Endothelial cell of umbilical vein (primary cell): Measurements from ENCODE around the gene DNAH9. TPM values are rescaled to one million over a fixed set of nuclear protein-coding genes. Genes with fewer than 3 reads are reported as not detected.

Source experiments
- BruUV-seq: library from RNA; stranded (reverse); fragments of 400-500 nt; replicated peaks from 2 replicates; lab custom pipeline; 2021; lab: Mats Ljungman, UMichigan
- CTCF ChIA-PET: fragments of 300-600, 350-600 bp; sonication (Branson Sonifier 250); formaldehyde crosslinking; loops from one replicate; lab custom pipeline; 2021; ENCODE audit warnings: antibody characterized with exemption, inconsistent platforms; lab: Charles Lee
- POLR2A ChIA-PET: fragments of 300-600, 350-600 bp; sonication (Branson Sonifier 250); formaldehyde crosslinking; loops from one replicate; lab custom pipeline; 2021; ENCODE audit warnings: antibody characterized with exemption, inconsistent platforms; lab: Charles Lee
- DNase-seq: peaks from one replicate; pipeline ENCODE4 v3.0.0-alpha.2; 2011; ENCODE audit warnings: low read depth, low spot score
- FAIRE-seq: peaks from 2 replicates; lab custom pipeline; 2011; peaks lifted over from hg19 to GRCh38; lab: Jason Lieb, UNC
- H2AFZ ChIP-seq: 2 replicates; pipeline ENCODE4 v1.6.0; 2012; ENCODE audit warnings: low read depth, low read length, control low read depth, inconsistent platforms
- H3K27ac ChIP-seq: 2 replicates; pipeline ENCODE4 v1.5.1; 2011; ENCODE audit warnings: low read depth, mild to moderate bottlenecking, control low read depth, low read length, moderate library complexity; ENCODE audit not compliant: insufficient read depth
- H3K27me3 ChIP-seq, 2 experiments: 2 replicates each; pipeline versions ENCODE4 v1.6.0 to v1.6.1; 2011; ENCODE audit warnings: low read length in 2 of 2, mixed read lengths in 1 of 2; ENCODE audit not compliant: control insufficient read depth in 2 of 2, insufficient read depth in 2 of 2
- H3K36me3 ChIP-seq, 2 experiments: 2 replicates in 1 of 2; 3 replicates in 1 of 2; pipeline ENCODE4 v1.5.1; 2011; ENCODE audit warnings: low read length in 2 of 2, mild to moderate bottlenecking in 1 of 2, moderate library complexity in 1 of 2; ENCODE audit not compliant: control insufficient read depth in 2 of 2, insufficient read depth in 2 of 2; ENCODE audit errors: extremely low read depth in 1 of 2
- H3K4me1 ChIP-seq: 3 replicates; pipeline ENCODE4 v1.5.1; 2011; ENCODE audit warnings: mild to moderate bottlenecking, low read length; ENCODE audit not compliant: control insufficient read depth, insufficient read depth; ENCODE audit errors: extremely low read depth
- H3K4me2 ChIP-seq: 2 replicates; pipeline ENCODE4 v1.6.1; 2011; ENCODE audit warnings: low read length, control low read depth, mixed read lengths; ENCODE audit not compliant: insufficient read depth
- H3K4me3 ChIP-seq, 3 experiments: fragments of 200-600 bp in 1 of 3; sonication (generic), shearing (Covaris generic) in 1 of 3; replicated peaks in 1 of 3; 2 replicates each; pipeline ENCODE4 v1.5.1; 2011 to 2016; ENCODE audit warnings: control low read depth in 3 of 3, low read length in 3 of 3, mild to moderate bottlenecking in 2 of 3, inconsistent platforms in 1 of 3, low read depth in 1 of 3, moderate library complexity in 1 of 3; ENCODE audit not compliant: insufficient read depth in 1 of 3
- H3K79me2 ChIP-seq: 2 replicates; pipeline ENCODE4 v1.6.0; 2012; ENCODE audit warnings: low read length, inconsistent platforms; ENCODE audit not compliant: control insufficient read depth, insufficient read depth
- H3K9ac ChIP-seq: replicated peaks from 2 replicates; pipeline ENCODE3; 2011; ENCODE audit warnings: low read length, control low read depth; ENCODE audit not compliant: insufficient read depth; ENCODE audit errors: extremely low read depth
- H3K9me1 ChIP-seq: replicated peaks from 3 replicates; pipeline ENCODE4 v1.6.0; 2011; ENCODE audit warnings: mild to moderate bottlenecking, low read length; ENCODE audit not compliant: control insufficient read depth, insufficient read depth; ENCODE audit errors: extremely low read depth
- H3K9me3 ChIP-seq: replicated peaks from 2 replicates; pipeline ENCODE4 v1.5.1; 2012; ENCODE audit warnings: low read length, inconsistent platforms; ENCODE audit not compliant: control insufficient read depth, insufficient read depth
- H4K20me1 ChIP-seq: replicated peaks from 2 replicates; pipeline ENCODE3; 2011; ENCODE audit warnings: mild to moderate bottlenecking, low read length; ENCODE audit not compliant: control insufficient read depth, insufficient read depth; ENCODE audit errors: extremely low read depth
- CTCF ChIP-seq, 2 donors: IDR thresholded peaks; 1 replicate in 1 of 2; 2 replicates in 1 of 2; pipeline ENCODE4 v1.5.1; 2011; ENCODE audit warnings: low read length in 2 of 2, mild to moderate bottlenecking in 2 of 2, moderate library complexity in 2 of 2, control low read depth in 1 of 2, inconsistent platforms in 1 of 2, low read depth in 1 of 2; ENCODE audit not compliant: insufficient read depth in 1 of 2; ENCODE audit errors: extremely low read depth in 1 of 2
- EZH2 ChIP-seq: IDR thresholded peaks from 2 replicates; pipeline ENCODE4 v1.6.1; 2012; ENCODE audit warnings: borderline replicate concordance, low read depth, mild to moderate bottlenecking, moderate library complexity, low read length, inconsistent platforms; ENCODE audit not compliant: severe bottlenecking
- FOS ChIP-seq: IDR thresholded peaks from 2 replicates; pipeline ENCODE4 v1.6.1; 2011; ENCODE audit warnings: mild to moderate bottlenecking, low read length, moderate library complexity, borderline replicate concordance; ENCODE audit not compliant: insufficient read depth
- GATA2 ChIP-seq: IDR thresholded peaks from 2 replicates; pipeline ENCODE4 v1.7.0; 2011; ENCODE audit warnings: low read depth, mild to moderate bottlenecking, moderate library complexity, mixed read lengths, low read length; ENCODE audit not compliant: insufficient read length, insufficient read depth
- JUN ChIP-seq: IDR thresholded peaks from 2 replicates; pipeline ENCODE4 v1.6.1; 2011; ENCODE audit warnings: borderline replicate concordance, low read depth; ENCODE audit not compliant: insufficient read length, insufficient read depth
- MAX ChIP-seq: IDR thresholded peaks from 2 replicates; pipeline ENCODE4 v1.6.1; 2011; ENCODE audit not compliant: insufficient read depth, insufficient read length
- MYC ChIP-seq: IDR thresholded peaks from one replicate; pipeline ENCODE4 v1.6.1; 2011; ENCODE audit warnings: mild to moderate bottlenecking, low read depth, low read length
- POLR2A ChIP-seq: IDR thresholded peaks from 2 replicates; pipeline ENCODE4 v1.6.1; 2012; ENCODE audit warnings: low read depth, mild to moderate bottlenecking, control low read depth, low read length
- POLR2AphosphoS5 ChIP-seq: IDR thresholded peaks from 2 replicates; pipeline ENCODE4 v1.6.1; 2012; ENCODE audit warnings: low read depth, mild to moderate bottlenecking, control low read depth, low read length, moderate library complexity; ENCODE audit not compliant: insufficient read depth
- dilution Hi-C: fragments of 300-500 bp; cut with MboI; formaldehyde crosslinking; loops from one replicate; pipeline ENCODE4 v1.15.0; 2019; ENCODE audit warnings: low sequenced_read_pairs; ENCODE audit not compliant: extremely low pct_ligation_motif_present
- intact Hi-C: fragments of 100-400 bp; cut with micrococcal nuclease; formaldehyde crosslinking; loops from one replicate; pipeline ENCODE4 v1.10.0; 2022
- polyA plus RNA-seq, 4 experiments: library from polyadenylated mRNA; depleted of rRNA in 3 of 4; stranded (reverse) in 3 of 4; unstranded in 1 of 4; fragments of >200 nt; gene quantifications; 2 replicates each; pipeline versions ENCODE4 v1.2.1 to v1.2.3, GENCODE V29; 2011 to 2012; ENCODE audit warnings: missing spikeins in 1 of 4
- total RNA-seq: library from RNA; stranded (reverse); gene quantifications from 2 replicates; pipeline ENCODE4 v1.2.3, GENCODE V29; 2021

Gene DNAH9
- total and polyA plus RNA-seq, 2 donors (not counting 3 experiments of a cell fraction or from before 2014, with no cell fraction given), result not detected

GRCh38 chr17:11628831-11629230, 30.6 kb downstream of the DNAH9 start:
- BruUV-seq, result no TSS peak
- Histone ChIP-seq H3K27ac (no peak overlapping the region), H3K9me3 (peaks cover 4% of the 10 kb centered on the region), H2AFZ (no peak overlapping the region), H3K9ac (no peak overlapping the region), H3K4me2 (no peak overlapping the region), H3K79me2 (no peaks in the 10 kb centered on the region), H3K36me3 (no peaks in the 10 kb centered on the region), H3K4me3 (no peak overlapping the region), H3K9me1 (no peaks in the 10 kb centered on the region), H4K20me1 (no peaks in the 10 kb centered on the region), H3K27me3 (no peaks in the 10 kb centered on the region), H3K4me1 (no peaks in the 10 kb centered on the region)
- dilution Hi-C loops, result no loop called here
- TF ChIP-seq CTCF (IDR thresholded peaks at IDR 0.05; ENCODE audit: extremely low read depth in 1 of 2, insufficient read depth in 1 of 2, low read depth in 1 of 2, low read length in 2 of 2) (no peak), GATA2 (no peak), FOS (no peak), MAX (no peak), POLR2AphosphoS5 (no peak), EZH2 (no peak), MYC (no peak), JUN (no peak), POLR2A (no peak)
- POLR2A ChIA-PET, result no interaction called here
- intact Hi-C loops, result no loop called here
- DNase-seq, result no peak
- CTCF ChIA-PET, result no interaction called here
- FAIRE-seq, result no peak
